ENCODE measurements around the gene DNAJB13.
"Not testable (repeated sequence)": the region's sequence is repeated elsewhere in the genome, so short reads cannot be mapped to it uniquely, and the experiment has no call there.

Gene DNAJB13, protein sequence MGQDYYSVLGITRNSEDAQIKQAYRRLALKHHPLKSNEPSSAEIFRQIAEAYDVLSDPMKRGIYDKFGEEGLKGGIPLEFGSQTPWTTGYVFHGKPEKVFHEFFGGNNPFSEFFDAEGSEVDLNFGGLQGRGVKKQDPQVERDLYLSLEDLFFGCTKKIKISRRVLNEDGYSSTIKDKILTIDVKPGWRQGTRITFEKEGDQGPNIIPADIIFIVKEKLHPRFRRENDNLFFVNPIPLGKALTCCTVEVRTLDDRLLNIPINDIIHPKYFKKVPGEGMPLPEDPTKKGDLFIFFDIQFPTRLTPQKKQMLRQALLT

DNA sequence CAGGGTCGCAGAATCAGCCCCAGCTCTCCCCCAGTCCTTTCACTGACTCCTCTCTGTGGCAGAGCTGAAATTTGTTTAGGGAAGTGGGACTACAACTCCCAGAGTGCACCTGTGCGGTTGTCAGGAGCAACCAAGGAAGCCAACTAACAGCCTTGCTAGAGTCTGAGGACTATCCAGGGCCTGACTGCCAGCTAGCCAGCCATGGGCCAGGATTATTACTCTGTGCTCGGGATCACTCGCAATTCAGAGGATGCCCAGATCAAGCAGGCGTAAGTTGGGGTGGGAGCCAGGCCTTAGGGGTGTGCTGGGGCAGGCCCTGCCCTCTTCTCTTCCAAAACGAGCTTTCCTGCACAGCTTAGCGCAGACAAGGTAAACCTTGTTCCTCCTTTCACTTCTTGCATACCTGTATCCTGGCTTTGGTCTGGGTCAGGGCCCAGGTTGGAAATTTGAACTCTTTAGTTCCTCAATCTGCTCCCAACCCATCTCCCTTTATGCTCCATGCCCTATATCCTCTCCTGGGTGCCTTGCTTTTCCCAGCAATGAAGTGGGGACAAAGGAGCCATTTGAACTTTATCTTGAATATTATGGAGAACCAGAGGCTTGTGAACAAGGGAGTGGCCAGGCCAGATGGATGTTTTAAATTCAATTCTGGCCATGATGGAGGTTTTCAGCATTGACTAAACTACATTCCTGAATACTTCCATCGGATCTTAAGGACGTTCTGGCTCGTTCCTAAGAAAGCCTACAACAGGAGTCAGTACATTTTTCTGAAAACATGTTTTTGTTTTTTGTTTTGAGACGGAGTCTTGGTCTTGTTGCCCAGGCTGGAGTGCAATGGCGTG lies at the start of gene DNAJB13:
DNAJB13 (plus strand) TSS at position 158 of the 842 bp plus-strand sequence; CDS start at position 202, 44 bp downstream.
- peak; percentile 55 to 78 for DNase-seq

DNA sequence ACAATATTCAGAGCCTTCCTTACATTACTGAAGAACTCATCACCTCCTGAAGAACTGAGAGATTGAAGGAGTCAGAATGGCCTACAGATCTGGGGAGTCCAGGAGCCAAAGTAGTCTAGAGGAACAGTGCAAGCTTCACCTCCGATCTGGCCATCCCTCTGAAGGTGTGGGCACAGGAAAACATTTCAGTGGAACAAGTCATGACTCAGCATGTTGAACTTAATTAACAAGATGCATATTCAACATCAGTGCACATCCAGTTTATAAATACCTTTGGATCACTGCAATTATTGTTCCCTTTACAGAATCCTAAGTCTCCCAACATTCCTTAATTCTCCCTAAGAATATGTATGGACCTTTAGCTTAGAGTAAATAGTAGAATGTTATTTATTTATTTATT lies 48.5 kb upstream of the DNAJB13 start:
- DNase-seq = no peak

DNA sequence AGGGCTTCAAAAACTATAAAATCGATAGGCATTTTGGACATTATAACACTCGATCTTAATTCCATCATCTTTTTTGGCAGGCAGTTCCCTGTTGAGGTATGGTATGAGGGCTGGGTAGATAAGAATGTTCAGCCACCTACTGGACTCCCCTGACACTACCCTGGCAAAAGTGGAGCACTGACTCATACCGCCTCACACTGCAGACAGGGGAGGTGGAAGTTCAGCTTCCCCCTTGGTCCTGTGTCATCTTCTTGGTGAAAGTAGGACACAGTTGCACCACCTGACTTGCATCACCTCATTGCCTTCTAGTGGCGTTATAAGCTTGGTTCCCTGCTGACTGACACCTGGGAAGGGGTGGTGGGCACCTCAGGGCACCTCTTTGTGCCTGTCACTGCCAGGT lies 43.6 kb upstream of the DNAJB13 start:
- DNase-seq = no peak

DNA sequence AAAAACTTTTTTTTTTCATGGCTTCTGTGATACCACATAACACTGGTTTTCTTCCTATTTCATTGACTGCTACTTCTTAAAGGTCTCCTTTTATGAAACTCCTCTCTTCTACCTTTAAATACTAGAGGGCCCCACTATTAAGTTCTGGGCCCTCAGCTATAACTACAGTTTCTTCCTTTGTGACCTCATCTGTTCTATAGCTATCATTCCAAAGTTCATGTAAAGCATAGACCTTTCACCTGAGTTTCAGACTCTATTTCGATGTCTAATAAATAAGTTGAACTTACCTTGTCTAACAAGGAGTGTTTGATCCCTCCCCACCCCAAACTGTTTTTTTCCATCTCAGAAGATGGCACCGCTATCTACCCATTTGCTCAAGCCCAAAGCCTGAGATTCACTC lies 38.8 kb upstream of the DNAJB13 start:
- no peak for DNase-seq

DNA sequence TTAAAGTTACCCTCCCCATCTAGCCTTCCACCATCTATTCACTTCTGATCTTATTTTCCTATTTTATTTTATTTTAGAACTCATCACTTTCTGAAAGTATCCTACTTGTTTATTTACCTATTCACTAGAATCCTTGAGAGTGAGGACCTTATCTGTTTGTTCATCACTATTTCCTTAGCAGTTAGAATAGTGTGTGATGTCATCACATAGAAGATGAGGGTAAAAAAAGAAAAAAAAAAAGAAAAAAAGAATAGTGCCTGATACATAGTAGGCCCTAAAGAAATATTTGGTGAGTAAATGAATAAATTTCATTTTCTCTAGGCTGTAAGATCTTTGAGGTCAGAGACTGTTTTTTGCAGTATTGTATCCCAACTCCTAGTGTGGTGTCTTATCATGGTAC lies 37.4 kb upstream of the DNAJB13 start:
- DNase-seq = no peak

DNA sequence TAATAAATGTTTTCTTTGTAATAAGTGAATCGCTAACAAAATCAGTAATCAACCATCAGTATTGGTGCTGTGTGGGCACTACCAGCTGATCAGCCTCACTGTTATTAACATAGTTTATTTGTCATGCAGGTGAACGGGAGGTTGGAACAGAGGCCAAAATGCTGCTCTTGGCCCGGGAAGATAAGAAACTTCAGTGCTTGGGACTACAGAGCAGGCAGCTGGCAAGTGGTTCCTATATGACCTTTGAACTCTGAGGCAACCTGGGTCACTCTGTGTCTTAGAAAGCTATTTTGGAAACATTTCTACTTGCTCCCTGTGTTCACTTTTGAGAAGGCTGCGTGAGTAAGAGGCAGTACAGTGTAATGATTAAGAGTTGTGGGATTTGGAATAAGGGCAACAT lies 36.5 kb upstream of the DNAJB13 start:
- no peak for DNase-seq

DNA sequence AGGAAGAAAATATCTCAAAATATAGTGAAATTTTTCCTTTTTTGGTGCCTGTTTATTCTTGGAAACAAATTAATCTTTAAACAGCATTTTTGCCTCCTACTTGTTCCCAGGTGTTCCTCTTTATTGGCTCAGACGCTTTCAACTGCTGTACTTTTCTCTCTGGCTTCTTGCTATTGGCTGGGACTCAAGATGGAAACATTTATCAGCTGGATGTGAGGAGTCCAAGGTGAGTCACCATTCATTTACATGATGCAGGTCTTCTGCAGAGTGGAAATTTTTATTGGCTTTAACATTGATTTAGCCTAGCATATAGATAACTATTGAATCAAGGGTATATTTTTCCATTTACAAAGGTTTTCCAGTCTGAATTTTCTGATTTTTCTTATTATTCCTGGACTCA lies 34.4 kb upstream of the DNAJB13 start:
- DNase-seq = no peak

DNA sequence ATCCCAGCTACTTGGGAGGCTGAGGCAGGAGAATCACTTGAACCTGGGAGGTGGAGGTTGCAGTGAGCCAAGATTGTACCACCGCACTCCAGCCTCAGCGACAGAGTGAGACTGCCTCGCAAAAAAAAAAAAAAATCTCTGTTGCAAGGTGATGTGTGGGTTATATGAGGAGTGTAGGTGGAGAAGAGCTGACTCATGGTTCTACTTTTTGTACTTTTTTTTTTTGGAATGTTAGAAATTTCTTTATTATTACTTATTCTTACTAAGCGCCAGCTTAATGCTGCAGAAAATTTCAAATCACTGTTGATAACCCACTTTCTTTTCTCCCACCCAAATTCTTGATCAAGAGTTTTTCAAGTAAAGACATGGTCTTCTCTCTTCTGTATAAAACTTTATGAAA lies 29.6 kb upstream of the DNAJB13 start:
- DNase-seq = no peak

DNA sequence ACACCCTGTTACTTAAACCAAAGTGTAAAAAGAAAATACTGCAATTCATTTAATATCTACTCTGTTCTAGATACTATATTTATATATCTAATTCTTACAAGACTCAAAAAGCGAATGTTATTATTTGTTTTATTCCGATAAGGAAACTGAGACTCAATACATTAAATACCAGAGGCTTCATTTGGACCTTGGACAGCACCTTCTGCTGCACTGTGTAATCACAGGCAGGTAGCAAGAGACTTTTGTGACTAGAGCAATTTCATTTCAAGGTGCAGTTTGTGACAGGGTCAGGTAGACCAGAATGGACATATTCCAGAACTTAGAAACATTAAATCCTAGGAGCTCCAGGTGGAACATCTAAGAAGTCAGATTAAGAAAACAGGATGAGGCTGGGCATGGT lies 21.4 kb upstream of the DNAJB13 start:
- no peak for DNase-seq

DNA sequence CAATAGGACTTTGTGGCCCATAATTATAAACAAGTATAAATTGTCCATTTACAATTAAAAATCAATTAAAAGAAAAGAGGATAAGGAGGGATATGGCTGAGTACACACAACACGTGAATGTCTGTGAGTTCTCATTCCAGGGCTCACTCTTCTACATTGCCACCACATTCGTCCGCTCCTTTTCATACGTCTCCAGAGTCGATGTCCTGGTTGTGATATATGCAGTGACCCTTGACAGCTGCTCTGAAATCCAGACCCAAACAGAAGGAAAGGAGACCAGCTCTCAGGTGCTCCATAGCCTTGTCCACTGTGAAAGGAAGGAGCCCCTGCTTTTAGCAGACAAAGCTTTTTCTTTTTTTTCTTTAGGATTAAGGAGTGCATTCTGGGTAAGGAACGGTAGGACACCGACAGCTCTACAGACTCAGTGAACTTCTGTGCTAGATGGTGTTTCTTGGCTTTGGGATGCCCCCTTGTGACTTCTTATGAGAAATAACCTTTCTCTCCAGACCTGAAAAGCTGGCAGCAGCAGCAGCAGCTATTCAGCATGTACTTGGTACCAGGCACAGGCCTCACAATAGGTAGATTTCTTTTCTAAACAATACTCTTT lies 19.7 kb upstream of the DNAJB13 start:
- DNase-seq = peak; percentile 16 to 76

DNA sequence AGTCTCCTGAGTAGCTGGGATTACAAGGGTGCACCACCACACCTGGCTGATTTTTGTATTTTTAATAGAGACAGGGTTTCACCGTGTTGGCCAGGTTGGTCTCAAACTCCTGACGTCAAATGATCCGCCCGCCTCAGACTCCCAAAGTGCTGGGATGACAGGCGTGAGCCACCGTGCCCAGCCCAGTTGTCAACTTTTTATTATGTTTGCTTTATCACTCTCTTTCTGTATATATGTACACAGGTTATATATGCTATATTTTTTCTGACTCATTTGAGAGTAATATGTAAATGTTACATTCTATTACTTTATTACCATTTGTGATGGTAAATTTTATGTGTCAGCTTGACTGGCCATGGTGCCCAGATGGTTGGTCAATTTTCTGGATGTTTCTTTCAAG lies 18.9 kb upstream of the DNAJB13 start:
- no peak for DNase-seq

DNA sequence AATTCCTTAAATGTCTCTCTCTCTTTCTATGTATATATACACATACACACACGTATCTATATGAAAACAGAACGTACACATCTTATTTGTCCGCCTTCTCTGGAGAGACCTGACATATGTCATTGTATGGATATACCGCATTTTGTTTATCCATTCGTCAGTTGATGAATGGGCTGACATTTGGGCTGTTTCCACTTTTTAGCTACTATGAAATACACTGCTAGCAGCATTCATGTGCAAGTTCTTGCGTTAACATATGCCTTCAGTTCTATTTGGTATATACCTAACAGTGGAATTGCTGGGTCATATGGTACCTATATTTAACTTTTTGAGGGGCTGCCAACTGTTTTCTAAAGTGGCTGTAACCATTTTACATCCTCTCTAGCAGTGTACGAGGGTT lies 18.0 kb upstream of the DNAJB13 start:
- no peak for DNase-seq

DNA sequence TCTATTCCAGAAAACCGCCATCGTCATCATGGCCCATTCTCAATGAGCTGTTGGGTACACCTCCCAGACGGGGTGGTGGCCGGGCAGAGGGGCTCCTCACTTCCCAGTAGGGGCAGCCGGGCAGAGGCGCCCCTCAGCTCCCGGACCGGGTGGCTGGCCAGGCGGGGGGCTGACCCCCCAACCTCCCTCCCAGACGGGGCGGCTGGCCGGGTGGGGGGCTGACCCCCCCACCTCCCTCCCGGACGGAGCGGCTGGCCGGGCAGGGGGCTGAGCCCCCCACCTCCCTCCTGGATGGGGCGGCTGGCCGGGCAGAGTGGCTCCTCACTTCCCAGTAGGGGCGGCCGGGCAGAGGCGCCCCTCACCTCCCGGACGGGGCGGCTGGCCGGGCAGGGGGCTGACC lies 14.8 kb upstream of the DNAJB13 start:
- not testable (repeated sequence) for DNase-seq

DNA sequence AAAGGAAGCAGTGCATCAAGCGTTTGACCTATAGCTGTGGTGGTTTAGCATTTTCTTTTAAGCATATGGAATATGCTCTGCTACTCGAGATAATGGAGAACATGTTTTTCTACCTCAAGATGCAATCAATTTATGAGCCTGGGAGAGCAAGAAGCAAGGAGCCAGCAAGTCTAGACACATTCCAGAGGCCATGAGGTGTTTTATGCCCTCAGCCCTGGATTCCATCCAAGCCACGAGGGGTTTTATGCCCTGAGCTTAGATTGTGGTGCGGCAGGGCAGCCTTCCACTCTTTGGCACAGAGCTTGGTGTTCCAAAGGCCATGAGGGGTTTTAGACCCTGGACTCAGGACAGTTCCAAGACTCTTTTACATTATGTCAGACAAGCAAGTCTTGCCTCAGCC lies 11.7 kb upstream of the DNAJB13 start:
- DNase-seq = no peak

DNA sequence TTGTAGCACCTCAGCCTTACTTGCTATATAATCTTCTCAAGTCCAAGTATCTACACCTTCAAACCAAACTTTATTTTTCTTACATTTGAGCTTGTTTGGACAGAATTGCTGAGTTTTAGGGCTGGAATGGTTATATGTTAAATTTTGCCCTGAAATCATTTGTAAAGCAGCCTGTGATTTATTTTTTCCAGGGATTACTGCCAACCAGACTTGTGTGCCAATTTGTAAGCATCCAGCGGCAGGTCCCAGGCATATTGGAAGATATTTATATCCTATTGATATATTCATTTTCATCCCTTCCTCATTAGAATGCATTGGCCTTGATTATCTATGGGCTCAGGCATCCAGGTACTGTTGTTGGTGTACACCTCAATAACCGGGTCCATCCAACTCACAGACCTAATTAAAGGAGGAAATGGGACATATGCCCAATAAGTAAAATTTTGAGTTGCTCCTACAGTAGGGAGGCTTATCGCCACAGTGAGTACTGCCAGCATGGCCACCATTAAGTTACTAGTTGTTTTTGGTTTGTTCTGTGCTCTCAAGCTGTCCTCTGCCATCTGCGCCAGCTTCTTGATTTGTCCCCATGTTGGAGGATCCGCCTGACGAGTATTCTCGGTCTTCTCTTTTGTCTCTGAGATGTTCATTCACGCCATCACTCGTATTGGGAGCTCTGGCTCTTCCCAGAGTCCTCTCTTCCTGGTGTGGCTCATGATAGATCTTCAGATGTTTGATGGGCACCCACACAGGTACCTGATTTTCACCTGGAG lies 9.8 kb upstream of the DNAJB13 start:
- no peak for DNase-seq

DNA sequence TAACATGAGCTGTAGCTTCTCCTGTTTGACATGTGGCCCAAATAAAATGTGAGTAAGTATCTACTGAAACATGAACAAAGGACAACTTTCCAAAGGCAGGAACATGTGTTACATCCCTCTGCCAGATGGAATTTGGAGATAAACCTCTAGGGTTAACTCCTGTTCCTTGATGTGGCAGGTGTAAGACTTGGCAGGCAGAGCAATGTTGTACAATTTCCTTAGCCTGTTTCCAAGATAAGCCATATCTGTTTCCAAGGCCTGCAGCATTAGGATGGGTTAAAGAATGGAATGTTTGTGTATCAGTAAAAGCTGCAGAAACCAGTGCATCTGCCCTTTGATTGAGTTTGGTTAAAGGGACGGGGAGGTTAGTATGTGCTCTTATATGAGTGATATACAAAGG lies 8.8 kb upstream of the DNAJB13 start:
- no peak for DNase-seq

DNA sequence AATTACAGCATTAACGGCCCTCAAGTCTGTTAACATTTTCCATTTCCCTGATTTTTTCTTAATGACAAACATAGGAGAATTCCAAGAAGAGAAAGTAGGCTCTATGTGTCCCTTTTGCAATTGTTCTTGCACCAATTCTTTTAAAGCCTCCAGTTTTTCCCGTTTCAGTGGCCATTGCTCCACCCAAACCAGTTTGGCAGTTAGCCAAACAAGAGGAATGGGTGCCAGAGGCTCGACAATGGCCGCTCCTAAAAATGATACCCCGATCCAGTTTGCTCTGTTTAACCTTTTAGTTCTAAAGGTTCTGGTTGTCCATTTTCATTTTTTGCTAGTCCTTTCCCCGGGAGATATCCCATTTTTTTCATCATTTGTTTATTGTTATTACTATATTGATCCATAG lies 6.7 kb upstream of the DNAJB13 start:
- DNase-seq = no peak

DNA sequence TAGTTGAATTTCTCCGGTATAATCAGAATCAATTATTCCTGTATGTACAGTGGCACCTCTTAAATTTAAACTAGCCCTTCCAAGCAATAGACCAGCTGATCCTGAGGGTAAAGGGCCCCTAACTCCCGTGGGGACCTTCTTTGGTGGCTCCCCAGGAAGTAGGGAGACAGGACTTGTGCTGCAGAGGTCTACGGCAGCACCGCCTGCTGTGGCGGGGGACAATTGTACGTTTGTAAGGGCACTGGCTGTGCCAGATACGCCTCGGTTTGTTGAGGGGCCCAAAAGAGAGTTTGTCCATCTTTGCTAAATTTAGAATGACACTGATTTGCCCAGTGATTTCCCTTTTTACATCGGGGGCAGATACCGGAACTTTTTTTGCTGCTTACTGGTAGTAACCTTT lies 5.9 kb upstream of the DNAJB13 start:
- no peak for DNase-seq

DNA sequence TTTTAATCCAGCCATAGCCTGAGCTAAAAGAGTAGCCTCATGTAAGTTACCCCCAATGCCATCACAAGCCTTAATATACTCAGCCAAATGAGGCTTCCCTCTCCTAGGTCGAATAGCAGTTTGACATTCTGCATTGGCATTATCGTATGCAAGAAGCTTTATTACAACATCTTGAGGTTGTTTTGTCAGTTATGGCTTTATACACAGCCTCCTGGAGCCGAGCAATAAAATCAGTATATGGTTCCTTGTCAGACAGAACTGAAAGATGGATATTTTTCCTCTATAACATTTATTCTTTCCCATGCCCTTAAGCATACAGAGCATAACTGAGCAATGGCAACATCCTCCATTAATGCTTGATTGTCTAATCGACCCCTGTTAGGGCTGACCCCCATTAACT lies 5.4 kb upstream of the DNAJB13 start:
- DNase-seq = no peak

DNA sequence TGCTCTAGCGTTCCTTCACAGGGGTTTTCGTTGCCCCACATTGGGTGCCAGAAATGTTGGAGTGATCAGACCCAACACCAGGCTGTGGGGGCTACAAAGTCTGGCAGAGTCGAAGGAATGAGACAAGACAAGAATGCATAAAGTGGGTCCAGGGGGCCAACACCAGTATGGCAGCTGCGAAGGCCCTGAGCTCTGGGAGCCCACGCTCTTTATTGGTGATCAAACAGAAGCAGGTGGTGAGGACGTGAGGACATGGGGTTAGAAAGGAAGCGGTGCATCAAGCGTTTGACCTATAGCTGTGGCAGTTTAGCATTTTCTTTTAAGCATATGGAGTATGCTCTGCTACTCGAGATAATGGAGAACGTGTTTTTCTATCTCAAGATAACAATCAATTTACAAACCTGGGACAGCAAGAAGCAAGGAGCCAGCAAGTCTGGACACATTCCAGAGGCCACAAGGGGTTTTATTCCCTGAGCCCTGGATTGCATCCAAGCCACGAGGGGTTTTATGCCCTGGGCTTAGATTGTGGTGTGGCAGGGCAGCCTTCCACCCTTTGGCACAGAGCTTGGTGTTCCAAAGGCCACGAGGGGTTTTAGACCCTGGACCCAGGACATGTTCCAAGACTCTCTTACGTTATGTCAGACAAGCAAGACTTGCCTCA lies 3.9 kb upstream of the DNAJB13 start:
- DNase-seq = no peak

DNA sequence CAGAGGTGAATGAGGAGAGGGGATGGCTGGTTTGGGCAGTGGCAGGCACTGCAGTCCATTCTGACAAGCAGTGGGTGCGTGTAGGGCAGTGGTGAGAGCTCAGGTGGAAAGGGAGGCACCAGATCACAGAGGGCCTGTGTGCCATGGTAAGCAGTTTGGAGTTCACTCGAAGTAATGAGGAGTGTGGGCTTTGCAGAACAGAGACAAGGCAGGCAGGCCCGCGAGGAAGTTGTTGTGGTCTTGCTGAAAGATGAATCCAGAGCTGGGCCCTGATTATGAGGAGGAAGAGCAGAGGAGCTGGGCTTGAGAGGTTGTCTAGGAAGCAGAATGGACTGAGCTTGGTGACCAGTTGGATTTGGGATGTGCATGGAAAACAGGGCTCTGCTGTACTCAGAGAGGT lies 1.6 kb upstream of the DNAJB13 start:
- no peak for DNase-seq

DNA sequence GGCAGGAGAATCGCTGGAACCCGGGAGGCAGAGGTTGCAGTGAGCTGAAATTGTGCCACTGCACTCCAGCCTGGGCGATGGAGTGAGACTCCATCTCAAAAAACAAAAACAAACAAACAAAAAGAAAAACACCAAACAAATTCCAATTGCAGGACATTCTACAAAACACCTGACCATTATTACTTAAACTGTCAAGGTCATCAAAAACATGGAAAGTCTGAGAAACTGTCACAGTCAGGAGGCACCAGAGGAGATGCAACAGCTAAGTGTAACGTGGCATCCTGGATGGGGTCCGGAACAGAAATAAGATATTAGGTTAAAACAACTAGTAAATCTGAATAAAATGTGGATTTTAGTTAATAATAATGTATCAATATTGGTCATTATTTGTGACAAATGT lies 914 bp upstream of the DNAJB13 start:
- no peak for DNase-seq

DNA sequence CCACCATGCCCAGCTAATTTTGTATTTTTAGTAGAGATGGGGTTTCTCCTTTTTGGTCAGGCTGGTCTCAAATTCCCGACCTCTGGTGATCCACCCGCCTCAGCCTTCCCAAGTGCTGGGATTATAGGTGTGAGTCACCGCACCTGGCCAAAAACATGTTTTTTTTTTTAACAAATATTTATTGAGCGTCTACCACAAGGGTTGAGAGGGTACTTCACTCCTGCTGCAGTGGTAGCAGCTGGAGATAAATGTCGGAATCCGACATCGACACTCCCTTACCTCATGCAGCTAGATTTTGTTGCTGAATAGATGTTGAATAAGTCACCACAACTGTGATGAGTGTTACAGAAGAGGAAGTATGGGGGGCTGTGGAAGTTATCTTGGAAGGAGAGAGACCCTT lies 971 bp downstream of the DNAJB13 start:
- DNase-seq = no peak

All from NCI-H526 (cell line).